ENCODE results near the gene TCF15. TPM values are rescaled to one million over a fixed set of nuclear protein-coding genes. Genes with fewer than 3 reads are reported as not detected.

TCF15 gene
- total and polyA plus RNA-seq, 2 of the 8 experiments (the other 6 are each of a cell fraction or from before 2014, with no cell fraction given), result 3.7 to 6.9 TPM

DNA sequence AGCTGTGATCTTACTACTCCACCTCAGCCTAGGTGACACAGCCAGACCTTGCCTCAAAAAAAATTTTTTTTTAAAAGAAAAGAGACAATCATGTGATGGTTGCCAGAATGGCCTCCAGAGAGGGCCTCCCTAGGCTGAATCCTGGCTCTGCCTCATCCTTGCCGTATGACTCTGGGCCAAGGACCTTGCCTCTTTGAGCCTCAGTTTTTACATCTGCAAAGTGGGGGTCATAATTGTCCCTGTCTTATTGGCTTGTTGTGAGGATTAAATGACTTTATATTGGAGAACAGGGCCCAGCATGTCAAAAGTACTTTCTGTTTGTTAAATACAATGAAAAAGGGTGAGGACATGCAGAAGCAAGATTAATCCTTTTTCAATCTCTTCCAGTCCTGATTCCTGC is 28.5 kb upstream of the TCF15 start:
- no peak overlapping the region for H3K56ac ChIP-seq (replicated peaks; ENCODE audit: insufficient read length, low read depth, low read length)
- H3K23ac ChIP-seq (ENCODE audit: insufficient read length), result no peak overlapping the region
- no peak overlapping the region for H4K5ac ChIP-seq (ENCODE audit: insufficient read length, low read depth, low read length)
- H2BK120ac ChIP-seq (replicated peaks; ENCODE audit: low read depth, low read length), result no peak overlapping the region
- no peak overlapping the region for H2BK12ac ChIP-seq (ENCODE audit: low read depth, low read length)
- H2AK5ac ChIP-seq (ENCODE audit: low read depth, low read length), result no peak overlapping the region
- WGBS, 2 experiments (ENCODE audit: extremely low coverage in 1 of 2, insufficient coverage in 1 of 2, insufficient read length in 1 of 2, insufficient replicate concordance in 2 of 2, low coverage in 1 of 2, low lambda C conversion rate in 2 of 2, missing lambda C conversion rate in 1 of 2), result 80% methylated on average over 1 of the region's 1 CpG; no CpG with 5 or more reads in 1 of the 2 experiments
- H3K9ac ChIP-seq (replicated peaks in 1 of 4; ENCODE audit: extremely low read depth in 1 of 4, low read depth in 3 of 4, low read length in 3 of 4), result no peak overlapping the region
- no peaks in the 10 kb centered on the region for H3K9me3 ChIP-seq (ENCODE audit: insufficient read depth in 2 of 2, low read depth in 1 of 2, low read length in 1 of 2)
- no peak overlapping the region for H4K8ac ChIP-seq (ENCODE audit: extremely low read depth, insufficient read depth, low read length)
- no peak overlapping the region for H4K91ac ChIP-seq (replicated peaks; ENCODE audit: insufficient read length, low read length)
- no peaks in the 10 kb centered on the region for H3K36me3 ChIP-seq (ENCODE audit: control insufficient read depth in 2 of 4, insufficient read depth in 4 of 4, low read length in 3 of 4)
- no peak for FAIRE-seq
- ChIA-PET CTCF (ENCODE audit: partially characterized antibody) (interaction anchor here (0.6 to 2.0 kb wide), 5 partner anchors 15 to 102 kb away, joined by 3 to 5 read pairs (median 3); no protein-coding TSS in a partner anchor), POLR2A (ENCODE audit: partially characterized antibody) (interaction anchor here (0.6 kb wide), 1 partner anchor 338 kb away, joined by 3 read pairs; no protein-coding TSS in a partner anchor)
- H3K79me1 ChIP-seq (ENCODE audit: low read depth, low read length), result no peaks in the 10 kb centered on the region
- no peak overlapping the region for H3K4me3 ChIP-seq (ENCODE audit: extremely low read depth in 1 of 4, insufficient read depth in 2 of 4, low read depth in 3 of 4, low read length in 4 of 4)
- H2BK5ac ChIP-seq (ENCODE audit: low read depth, low read length), result no peak overlapping the region
- no peak for DNase-seq (ENCODE audit: low read depth in 1 of 2, low spot score in 2 of 2)
- no peaks in the 10 kb centered on the region; a peak in 1 of 7 replicates for H3K27me3 ChIP-seq (replicated peaks in 1 of 4; ENCODE audit: control insufficient read depth in 3 of 4, extremely low read depth in 1 of 4, insufficient read depth in 3 of 4, low read length in 3 of 4)
- peaks cover 0 to 2% (median 0%) of the 10 kb centered on the region in 4 experiments; a peak in 1 of 7 replicates for H3K4me1 ChIP-seq (replicated peaks in 1 of 4; ENCODE audit: control insufficient read depth in 3 of 4, insufficient read depth in 4 of 4, low read length in 3 of 4)
- no peak overlapping the region for H3K4me2 ChIP-seq (ENCODE audit: insufficient read depth in 1 of 2, low read depth in 2 of 2, low read length in 2 of 2)
- H3K23me2 ChIP-seq (ENCODE audit: low read depth, low read length), result no peaks in the 10 kb centered on the region
- no peaks in the 10 kb centered on the region for H3K79me2 ChIP-seq (ENCODE audit: control insufficient read depth in 1 of 2, insufficient read depth in 2 of 2, low read length in 2 of 2)
- H4K20me1 ChIP-seq (replicated peaks in 1 of 2; ENCODE audit: control insufficient read depth in 1 of 2, insufficient read depth in 2 of 2, low read length in 2 of 2), result no peaks in the 10 kb centered on the region
- H2BK20ac ChIP-seq (ENCODE audit: low read length), result no peak overlapping the region
- H2BK15ac ChIP-seq (ENCODE audit: low read length), result no peak overlapping the region
- H3K4ac ChIP-seq (replicated peaks; ENCODE audit: insufficient read length, low read depth, low read length), result no peak overlapping the region
- no peak overlapping the region for H2AFZ ChIP-seq (ENCODE audit: low read length)
- no peak overlapping the region for H3K27ac ChIP-seq (ENCODE audit: low read depth, low read length)
- H3K18ac ChIP-seq (ENCODE audit: extremely low read depth, low read length), result no peak overlapping the region
- H3K14ac ChIP-seq (ENCODE audit: insufficient read length), result no peak overlapping the region
- no peak for TF ChIP-seq SIX5 (IDR thresholded peaks at IDR 0.05; ENCODE audit: low read depth, low read length)
- no peak for TF ChIP-seq SAP30 (IDR thresholded peaks at IDR 0.05; ENCODE audit: insufficient read depth, insufficient replicate concordance, low read length)
- TF ChIP-seq FOSL1 (IDR thresholded peaks at IDR 0.05; ENCODE audit: insufficient read depth, low read depth, low read length), result no peak
- no peak for TF ChIP-seq EZH2 (IDR thresholded peaks at IDR 0.05; ENCODE audit: low read depth, low read length, severe bottlenecking)
- no peak for TF ChIP-seq MAFK (IDR thresholded peaks at IDR 0.05; ENCODE audit: low read depth, low read length)
- TF ChIP-seq RAD21 (IDR thresholded peaks at IDR 0.05 in 1 of 2, conservative IDR thresholded peaks at IDR 0.05 in 1 of 2; ENCODE audit: low read depth in 2 of 2, low read length in 2 of 2), result no peak
- no peak for TF ChIP-seq ASH2L (IDR thresholded peaks at IDR 0.05; ENCODE audit: low read length)
- TF ChIP-seq POLR2AphosphoS5 (IDR thresholded peaks at IDR 0.05; ENCODE audit: low read depth, low read length), result no peak
- TF ChIP-seq NANOG (IDR thresholded peaks at IDR 0.05; ENCODE audit: insufficient read depth, low read depth, low read length, poor library complexity, severe bottlenecking), result no peak
- TF ChIP-seq, protein P1, sequence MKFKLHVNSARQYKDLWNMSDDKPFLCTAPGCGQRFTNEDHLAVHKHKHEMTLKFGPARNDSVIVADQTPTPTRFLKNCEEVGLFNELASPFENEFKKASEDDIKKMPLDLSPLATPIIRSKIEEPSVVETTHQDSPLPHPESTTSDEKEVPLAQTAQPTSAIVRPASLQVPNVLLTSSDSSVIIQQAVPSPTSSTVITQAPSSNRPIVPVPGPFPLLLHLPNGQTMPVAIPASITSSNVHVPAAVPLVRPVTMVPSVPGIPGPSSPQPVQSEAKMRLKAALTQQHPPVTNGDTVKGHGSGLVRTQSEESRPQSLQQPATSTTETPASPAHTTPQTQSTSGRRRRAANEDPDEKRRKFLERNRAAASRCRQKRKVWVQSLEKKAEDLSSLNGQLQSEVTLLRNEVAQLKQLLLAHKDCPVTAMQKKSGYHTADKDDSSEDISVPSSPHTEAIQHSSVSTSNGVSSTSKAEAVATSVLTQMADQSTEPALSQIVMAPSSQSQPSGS (IDR thresholded peaks at IDR 0.05; ENCODE audit: low read length), result no peak
- no peak for TF ChIP-seq SP2 (IDR thresholded peaks at IDR 0.05; ENCODE audit: low read length)
- TF ChIP-seq KDM1A (IDR thresholded peaks at IDR 0.05; ENCODE audit: borderline replicate concordance, low read length), result no peak

Data from H1 (cell line).